ENCODE data around the gene DAGLA.

DNA sequence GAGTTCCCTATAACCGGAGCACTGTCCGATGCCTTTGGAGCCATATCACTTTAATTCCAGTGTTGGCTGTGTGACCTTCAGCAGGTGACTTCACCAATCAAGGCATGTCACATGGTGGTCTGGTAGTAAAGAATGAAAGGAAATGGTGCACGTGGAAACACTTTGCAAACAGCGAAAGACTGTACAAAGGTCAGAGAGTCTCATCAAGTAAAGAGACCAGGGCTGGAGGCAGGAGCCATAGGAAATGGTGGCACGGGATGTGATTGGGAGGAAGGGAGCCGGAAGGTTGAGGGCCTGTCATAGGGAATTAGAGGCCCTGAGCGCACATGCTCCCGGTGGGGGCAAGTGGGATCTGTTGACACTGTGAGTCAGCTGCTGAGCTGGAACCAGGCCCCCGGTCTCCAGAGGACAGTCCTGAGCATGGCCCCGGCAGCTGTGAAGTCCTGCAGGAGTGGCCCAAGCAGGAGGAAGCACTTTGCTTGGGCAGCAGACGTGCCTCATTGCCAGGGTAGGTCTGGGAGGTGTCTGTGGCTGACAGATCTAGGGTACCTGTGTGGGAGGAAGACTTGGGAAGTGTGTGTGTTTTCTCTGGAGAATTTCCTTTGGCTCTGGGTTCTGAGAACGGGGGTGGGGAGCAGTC is 2.0 kb downstream of the DAGLA start:
- no peak for TF ChIP-seq CTCF (conservative IDR thresholded peaks at IDR 0.05; ENCODE audit: low read depth, low read length)
- TF ChIP-seq EZH2 (IDR thresholded peaks at IDR 0.05; ENCODE audit: borderline replicate concordance, low read depth, low read length, poor library complexity, severe bottlenecking) = no peak
